IPS-20b (cell line): ENCODE results near the gene IGSF22.

ENCODE experiments used
- H3K27ac ChIP-seq: one replicate; pipeline ENCODE4 v1.5.1; 2013; ENCODE audit warnings: low read length
- H3K27me3 ChIP-seq: 2 replicates; pipeline ENCODE4 v1.6.1; 2013; ENCODE audit warnings: mild to moderate bottlenecking, low read length, inconsistent platforms; ENCODE audit not compliant: insufficient read depth
- H3K36me3 ChIP-seq: 2 replicates; pipeline ENCODE4 v1.6.1; 2013; ENCODE audit warnings: low read depth, mild to moderate bottlenecking, inconsistent platforms, low read length, moderate library complexity; ENCODE audit not compliant: insufficient read depth
- H3K4me1 ChIP-seq: 2 replicates; pipeline ENCODE4 v1.6.1; 2013; ENCODE audit warnings: mild to moderate bottlenecking, control low read depth, inconsistent platforms, low read length, moderate library complexity; ENCODE audit not compliant: insufficient read depth
- H3K4me3 ChIP-seq: 2 replicates; pipeline ENCODE4 v1.5.1; 2013; ENCODE audit warnings: mild to moderate bottlenecking, low read length, inconsistent platforms
- H3K9ac ChIP-seq: 2 replicates; pipeline ENCODE4 v1.6.1; 2013; ENCODE audit warnings: low read depth, mild to moderate bottlenecking, inconsistent platforms, low read length, moderate library complexity
- H3K9me3 ChIP-seq: 2 replicates; pipeline ENCODE4 v1.6.1; 2013; ENCODE audit warnings: mild to moderate bottlenecking, low read depth, low read length, inconsistent platforms; ENCODE audit not compliant: insufficient read depth

Gene IGSF22

DNA sequence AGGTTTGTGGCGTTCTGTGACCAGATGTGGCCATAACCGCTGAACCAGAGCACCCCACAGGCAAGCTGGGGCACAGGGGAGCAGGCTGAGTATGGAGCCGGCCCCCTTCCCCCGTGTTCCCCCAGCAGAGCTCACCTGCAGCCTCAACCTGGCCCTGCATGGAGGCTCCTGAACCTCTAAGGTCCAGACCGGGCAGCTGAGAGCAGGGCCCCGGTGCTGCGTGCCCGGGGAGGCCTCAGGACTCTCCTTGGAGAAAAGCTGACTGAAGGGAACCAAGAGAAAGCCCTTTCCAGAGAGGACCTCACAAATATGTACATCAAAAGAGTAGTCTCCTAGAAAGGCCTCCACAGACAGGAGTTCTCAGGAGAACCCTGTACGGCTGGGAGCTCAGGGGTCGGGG is 17.4 kb upstream of the IGSF22 start:
- H3K4me3 ChIP-seq, result no peak overlapping the region
- H3K9ac ChIP-seq, result no peak overlapping the region
- H3K36me3 ChIP-seq, result no peaks in the 10 kb centered on the region
- H3K9me3 ChIP-seq, result no peaks in the 10 kb centered on the region
- no peaks in the 10 kb centered on the region for H3K27me3 ChIP-seq
- H3K27ac ChIP-seq, result no peak overlapping the region
- H3K4me1 ChIP-seq, result no peaks in the 10 kb centered on the region

DNA sequence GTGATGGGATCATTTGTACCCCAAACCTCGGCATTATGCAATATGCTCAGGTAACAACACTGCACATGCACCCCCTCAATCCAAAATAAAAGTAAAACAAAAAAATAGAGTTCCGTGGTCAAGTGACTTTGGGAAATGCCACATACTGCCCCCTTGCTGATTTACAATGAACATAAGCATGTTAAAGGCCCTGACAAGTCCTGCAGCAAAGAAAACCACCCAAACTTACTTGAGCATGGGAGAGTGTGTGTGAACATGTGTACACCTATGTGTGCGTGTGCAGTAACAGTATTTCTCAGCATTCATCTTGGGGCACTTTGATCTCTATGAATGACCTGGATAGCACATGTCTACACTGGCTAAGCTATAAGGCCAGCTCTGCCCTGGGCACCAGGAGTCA is 15.8 kb upstream of the IGSF22 start:
- H3K4me1 ChIP-seq, result no peaks in the 10 kb centered on the region
- no peaks in the 10 kb centered on the region for H3K27me3 ChIP-seq
- no peak overlapping the region for H3K9ac ChIP-seq

DNA sequence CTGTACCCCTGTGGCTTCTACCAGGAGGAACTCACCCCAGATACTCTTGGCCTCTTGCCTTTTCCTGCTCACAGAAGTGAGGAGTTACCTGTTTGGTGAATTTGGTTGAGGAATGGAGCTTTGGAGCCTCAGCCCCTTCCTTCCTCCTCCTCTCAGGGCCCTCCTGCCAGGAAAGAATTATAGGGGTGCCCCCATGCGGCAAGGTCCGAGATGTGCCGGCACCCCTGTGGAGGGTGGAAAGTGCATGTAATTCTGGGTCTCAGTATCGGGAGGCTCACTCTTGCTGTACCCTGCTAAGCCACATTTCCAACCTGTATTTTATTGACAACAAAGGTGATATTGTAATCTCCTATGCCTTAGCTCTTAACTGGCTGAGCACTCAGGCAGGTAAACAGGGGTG is 13.7 kb upstream of the IGSF22 start:
- H3K9ac ChIP-seq, result no peak overlapping the region
- no peak overlapping the region for H3K27ac ChIP-seq
- H3K4me3 ChIP-seq, result no peak overlapping the region
- no peaks in the 10 kb centered on the region for H3K4me1 ChIP-seq
- H3K27me3 ChIP-seq, result no peaks in the 10 kb centered on the region
- H3K9me3 ChIP-seq, result no peaks in the 10 kb centered on the region
- H3K36me3 ChIP-seq, result no peaks in the 10 kb centered on the region

More for the DNA sequence above, 15.8 kb upstream of the IGSF22 start:
- no peak overlapping the region for H3K27ac ChIP-seq
- no peak overlapping the region for H3K4me3 ChIP-seq
- no peaks in the 10 kb centered on the region for H3K9me3 ChIP-seq
- no peaks in the 10 kb centered on the region for H3K36me3 ChIP-seq

DNA sequence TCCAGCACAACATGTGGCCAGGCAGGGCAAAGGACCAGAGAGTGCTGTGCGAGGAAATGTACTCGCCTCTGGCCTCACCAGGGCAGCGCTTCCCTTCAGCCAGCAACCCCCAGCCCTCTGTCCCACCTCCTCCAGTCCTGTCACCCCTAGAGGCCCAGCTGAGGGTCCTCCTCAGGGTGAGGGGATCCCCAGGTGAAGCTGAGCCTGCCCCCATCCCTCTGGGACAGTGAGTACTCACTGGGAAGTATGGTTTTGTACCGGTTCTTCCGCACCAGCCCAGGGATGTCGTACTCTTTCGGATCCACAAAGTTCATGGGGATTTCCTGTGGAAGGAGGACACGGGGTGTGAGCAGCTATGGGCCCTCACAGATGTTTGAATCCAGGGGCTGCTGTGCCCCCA is 11.7 kb upstream of the IGSF22 start:
- Histone ChIP-seq H3K27ac (no peak overlapping the region), H3K4me3 (no peak overlapping the region), H3K27me3 (no peaks in the 10 kb centered on the region), H3K9me3 (no peaks in the 10 kb centered on the region), H3K9ac (no peak overlapping the region), H3K4me1 (no peaks in the 10 kb centered on the region), H3K36me3 (no peaks in the 10 kb centered on the region)

DNA sequence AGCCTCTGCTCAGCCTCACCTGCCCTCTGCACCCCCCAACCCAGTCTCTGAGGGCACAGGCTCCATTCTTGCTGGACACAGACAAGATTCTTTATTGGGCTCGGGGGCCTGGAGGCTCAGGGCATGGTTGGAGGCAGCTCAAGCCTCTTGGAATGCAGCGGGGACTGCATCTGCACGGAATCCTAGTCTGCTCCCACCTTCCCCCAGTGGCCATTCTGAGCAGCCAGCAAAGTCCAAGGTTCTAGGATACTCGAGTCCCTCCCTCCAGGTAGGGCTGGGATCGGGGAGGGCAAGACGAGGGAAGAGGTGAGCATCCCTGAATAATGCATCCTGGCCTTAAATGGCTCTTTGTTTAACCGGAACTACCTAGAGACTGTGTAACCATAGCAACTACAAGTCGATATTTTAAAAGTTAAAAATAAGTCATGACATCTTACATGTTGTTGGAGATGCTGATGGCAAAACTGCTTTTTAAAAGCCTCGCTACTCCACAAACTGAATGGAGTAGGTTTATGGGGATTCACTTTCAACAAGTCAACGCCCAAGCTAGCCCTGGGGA is 10.7 kb upstream of the IGSF22 start:
- Histone ChIP-seq H3K4me3 (no peak overlapping the region), H3K9me3 (no peaks in the 10 kb centered on the region), H3K27me3 (no peaks in the 10 kb centered on the region), H3K4me1 (no peaks in the 10 kb centered on the region), H3K36me3 (no peaks in the 10 kb centered on the region), H3K9ac (no peak overlapping the region), H3K27ac (no peak overlapping the region)

DNA sequence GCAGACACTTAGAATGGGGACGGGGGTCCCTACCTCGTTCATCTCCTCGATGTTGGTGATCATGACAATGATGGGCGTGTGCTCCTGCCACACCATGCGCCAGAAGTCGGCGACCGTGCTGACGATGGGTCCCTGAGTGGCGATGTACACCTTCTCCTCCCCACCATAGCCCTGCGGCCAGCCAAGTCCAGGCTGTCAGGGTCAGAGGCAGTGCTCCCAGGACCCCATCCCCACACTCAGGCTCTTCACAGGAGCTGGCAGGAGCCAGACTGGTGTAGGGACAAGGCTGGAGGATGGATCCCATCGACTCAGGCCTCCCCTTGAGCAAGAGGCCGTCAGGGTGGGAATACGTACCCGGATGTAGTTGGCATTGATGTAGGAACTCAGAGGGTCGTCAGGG is 7.2 kb upstream of the IGSF22 start:
- no peak overlapping the region for H3K9ac ChIP-seq
- H3K4me3 ChIP-seq, result no peak overlapping the region
- no peak overlapping the region for H3K27ac ChIP-seq
- no peaks in the 10 kb centered on the region for H3K4me1 ChIP-seq
- H3K36me3 ChIP-seq, result no peaks in the 10 kb centered on the region
- H3K9me3 ChIP-seq, result no peaks in the 10 kb centered on the region
- no peaks in the 10 kb centered on the region for H3K27me3 ChIP-seq

DNA sequence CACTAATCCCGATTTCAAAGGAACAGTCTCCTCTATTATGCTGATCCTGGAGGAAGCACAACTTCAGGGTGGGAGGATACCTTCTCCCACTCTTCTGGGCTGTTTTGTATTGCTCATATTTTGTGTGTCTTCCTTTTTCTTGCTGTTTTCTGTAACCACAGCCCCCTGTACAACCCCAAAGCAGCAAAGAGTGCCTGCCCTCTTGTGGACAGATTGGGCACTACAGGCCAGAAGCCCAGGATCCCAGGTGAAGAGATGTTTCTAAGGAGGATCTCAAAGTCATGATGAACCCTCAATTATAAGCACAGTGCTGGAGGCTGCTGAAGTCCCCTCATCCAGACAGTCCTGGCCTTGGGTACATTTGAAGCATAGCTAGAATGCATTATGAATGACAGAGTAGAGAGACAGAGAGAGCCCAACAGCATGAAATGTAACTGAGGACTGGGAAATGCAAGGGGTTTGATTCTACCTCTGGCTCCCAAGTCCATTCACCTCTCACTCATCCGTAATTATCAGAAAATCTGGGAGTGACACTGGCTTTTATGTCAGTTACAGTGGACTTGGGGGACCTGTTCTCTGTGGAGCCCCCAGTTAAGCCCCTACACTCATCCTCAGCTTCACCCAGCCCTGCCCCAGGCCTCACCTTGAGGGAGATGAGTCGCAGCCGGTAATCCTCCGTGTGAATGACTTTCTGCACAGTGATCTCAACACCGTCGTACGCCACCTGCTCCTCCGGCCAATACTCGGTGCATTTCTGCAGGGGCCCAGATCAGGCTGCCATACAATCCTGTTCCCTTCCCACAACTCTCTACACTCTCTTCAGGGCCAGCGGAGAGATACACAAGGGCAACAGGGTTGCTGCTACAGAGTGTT is 6.2 kb upstream of the IGSF22 start:
- no peak overlapping the region for H3K9ac ChIP-seq
- H3K4me3 ChIP-seq, result no peak overlapping the region
- no peaks in the 10 kb centered on the region for H3K27me3 ChIP-seq
- no peaks in the 10 kb centered on the region for H3K36me3 ChIP-seq
- no peak overlapping the region for H3K27ac ChIP-seq
- H3K9me3 ChIP-seq, result no peaks in the 10 kb centered on the region
- no peaks in the 10 kb centered on the region for H3K4me1 ChIP-seq

DNA sequence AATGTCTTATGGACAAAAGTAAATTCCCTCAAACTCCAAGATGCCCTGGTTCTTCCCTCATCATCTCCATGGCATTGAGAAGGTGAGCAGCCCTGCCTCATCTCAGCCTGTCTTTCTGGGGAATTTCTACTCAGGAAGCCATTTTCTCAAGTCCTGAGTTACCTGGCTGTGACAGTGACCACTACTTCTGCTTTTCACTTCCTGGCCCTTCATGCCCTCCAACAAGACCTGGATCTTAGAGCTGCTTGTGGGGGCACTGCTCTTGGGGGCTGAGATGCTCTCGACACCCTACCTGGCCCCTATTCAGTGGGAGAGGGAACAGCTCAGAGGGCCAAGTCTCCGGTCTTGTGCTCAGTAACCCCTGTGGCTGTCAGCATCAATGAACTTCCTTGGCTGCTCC is 5.5 kb upstream of the IGSF22 start:
- no peak overlapping the region for H3K27ac ChIP-seq
- no peaks in the 10 kb centered on the region for H3K27me3 ChIP-seq
- H3K9me3 ChIP-seq, result no peaks in the 10 kb centered on the region
- H3K4me3 ChIP-seq, result no peak overlapping the region
- H3K36me3 ChIP-seq, result no peaks in the 10 kb centered on the region
- H3K9ac ChIP-seq, result no peak overlapping the region
- peaks cover under 1% of the 10 kb centered on the region; the same call in 1 of the 2 replicates for H3K4me1 ChIP-seq

DNA sequence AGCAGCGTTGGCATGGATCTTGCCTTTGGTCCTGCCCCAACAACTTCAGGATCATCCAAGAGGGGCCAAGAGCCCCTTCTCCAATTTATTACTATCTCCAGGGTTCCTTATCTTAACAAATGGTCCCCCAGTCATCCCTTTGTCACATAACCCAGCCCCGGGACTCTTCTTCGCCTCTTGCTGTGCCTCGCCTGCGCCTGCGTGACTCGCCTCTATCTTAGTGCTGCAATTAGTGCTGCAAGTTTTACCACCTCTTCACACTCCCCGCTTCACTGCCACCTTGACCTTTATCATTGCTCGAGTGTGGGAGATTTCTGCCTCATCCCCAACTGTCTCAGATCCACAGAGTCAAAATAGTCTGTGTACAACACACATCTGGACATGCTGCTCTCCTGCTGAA is 4.0 kb upstream of the IGSF22 start:
- Histone ChIP-seq H3K27ac (no peak overlapping the region), H3K36me3 (no peaks in the 10 kb centered on the region), H3K9me3 (no peaks in the 10 kb centered on the region), H3K4me1 (peaks cover 6% of the 10 kb centered on the region), H3K4me3 (no peak overlapping the region), H3K9ac (no peak overlapping the region), H3K27me3 (no peaks in the 10 kb centered on the region)

DNA sequence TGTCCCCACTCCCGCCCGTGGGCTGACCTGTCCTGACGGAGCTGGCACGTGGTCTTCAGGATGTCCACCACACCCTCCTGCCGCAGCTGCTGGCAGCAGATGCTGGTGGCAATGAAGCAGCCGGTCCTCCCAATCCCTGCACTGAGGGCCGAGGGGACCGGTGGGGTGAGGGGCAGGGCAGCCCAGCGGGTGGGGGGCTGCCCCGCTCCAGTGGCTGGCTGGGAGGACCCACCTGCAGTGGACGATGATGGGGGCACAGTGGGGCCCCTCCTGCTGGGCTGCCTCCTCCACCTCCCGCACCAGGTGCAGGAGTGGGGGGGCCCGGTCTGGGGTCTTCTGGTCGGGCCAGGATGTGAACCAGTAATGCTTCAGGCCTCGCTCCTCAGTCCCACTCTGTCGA is 3.4 kb upstream of the IGSF22 start:
- H3K9ac ChIP-seq, result no peak overlapping the region
- H3K9me3 ChIP-seq, result no peaks in the 10 kb centered on the region
- no peaks in the 10 kb centered on the region for H3K27me3 ChIP-seq
- H3K4me3 ChIP-seq, result no peak overlapping the region
- H3K36me3 ChIP-seq, result no peaks in the 10 kb centered on the region
- H3K27ac ChIP-seq, result no peak overlapping the region
- H3K4me1 ChIP-seq, result peaks cover 6% of the 10 kb centered on the region

DNA sequence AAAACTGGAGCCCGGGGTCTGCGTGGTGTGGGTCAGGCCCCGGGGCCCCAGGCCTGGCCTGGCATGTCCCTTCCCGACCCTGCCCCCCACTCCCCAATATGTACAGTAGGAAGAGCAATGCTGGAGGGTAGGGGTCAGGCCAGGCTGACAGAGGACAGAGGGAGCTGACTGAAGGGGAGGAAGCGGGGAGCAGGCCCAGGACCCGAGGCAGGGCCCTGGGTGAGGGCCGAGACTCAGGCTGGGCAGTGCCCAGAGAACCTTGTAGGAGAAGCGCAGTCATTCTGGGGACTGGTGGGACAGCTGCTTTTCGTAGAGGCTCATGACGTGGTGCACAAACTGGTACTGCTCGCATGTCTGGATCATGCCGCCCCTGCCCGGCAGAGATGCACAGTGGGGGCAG is 2.7 kb upstream of the IGSF22 start:
- H3K9ac ChIP-seq, result no peak overlapping the region
- H3K9me3 ChIP-seq, result no peaks in the 10 kb centered on the region
- peaks cover 6% of the 10 kb centered on the region for H3K4me1 ChIP-seq
- H3K27me3 ChIP-seq, result no peaks in the 10 kb centered on the region
- H3K36me3 ChIP-seq, result no peaks in the 10 kb centered on the region
- H3K27ac ChIP-seq, result no peak overlapping the region
- no peak overlapping the region for H3K4me3 ChIP-seq

DNA sequence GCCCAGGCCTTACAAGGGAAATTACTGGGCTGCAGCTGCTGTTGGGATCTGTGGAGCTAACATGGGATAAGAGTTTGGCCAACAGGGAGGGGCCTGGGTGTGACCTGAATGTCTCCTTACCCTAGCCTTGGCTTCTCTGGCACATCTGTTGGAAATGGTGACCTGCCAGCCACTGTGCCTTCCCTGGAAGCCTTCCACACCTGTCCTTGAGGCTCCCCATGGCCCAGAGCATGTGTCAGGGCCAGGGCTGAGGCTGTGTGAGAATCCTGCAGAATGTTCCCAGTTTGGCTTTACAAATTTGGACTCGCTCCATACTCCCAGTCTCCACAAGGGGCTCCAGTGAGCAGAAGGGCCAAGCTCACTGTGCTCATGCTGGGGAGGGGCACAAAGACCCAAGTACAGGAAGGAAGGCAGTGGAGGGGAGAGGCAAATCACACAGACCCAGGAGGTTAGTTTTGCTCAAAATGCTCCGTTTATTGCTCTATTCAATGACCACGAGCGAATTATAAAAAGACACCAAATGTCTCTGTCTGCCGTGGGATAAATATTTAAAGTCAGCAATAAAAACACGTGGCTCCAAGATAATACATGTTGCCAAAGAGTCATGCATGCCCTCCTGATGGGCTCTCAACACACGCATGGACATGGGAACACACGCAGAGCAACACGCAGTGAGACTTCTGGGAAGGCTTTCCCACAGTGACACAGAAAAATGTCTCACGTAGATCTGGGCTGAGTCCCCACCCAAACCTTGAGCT is 1.7 kb upstream of the IGSF22 start:
- Histone ChIP-seq H3K27me3 (no peaks in the 10 kb centered on the region), H3K9ac (no peak overlapping the region), H3K27ac (no peak overlapping the region), H3K36me3 (no peaks in the 10 kb centered on the region), H3K4me3 (no peak overlapping the region), H3K9me3 (no peaks in the 10 kb centered on the region), H3K4me1 (peaks cover 6% of the 10 kb centered on the region)
